GM21528 (cell line): ENCODE results near the gene SMPX.

ENCODE experiments used
- ATAC-seq: cut with Tn5 transposase; IDR thresholded peaks from one replicate; pipeline ENCODE4 v1.9.1; 2021; ENCODE audit warnings: mild to moderate bottlenecking, moderate library complexity; ENCODE audit not compliant: unreplicated experiment, low FRiP score

SMPX gene

GRCh38 chrX:21744721-21745120 lies 13.2 kb downstream of the SMPX start:
- no peak for ATAC-seq

DNA sequence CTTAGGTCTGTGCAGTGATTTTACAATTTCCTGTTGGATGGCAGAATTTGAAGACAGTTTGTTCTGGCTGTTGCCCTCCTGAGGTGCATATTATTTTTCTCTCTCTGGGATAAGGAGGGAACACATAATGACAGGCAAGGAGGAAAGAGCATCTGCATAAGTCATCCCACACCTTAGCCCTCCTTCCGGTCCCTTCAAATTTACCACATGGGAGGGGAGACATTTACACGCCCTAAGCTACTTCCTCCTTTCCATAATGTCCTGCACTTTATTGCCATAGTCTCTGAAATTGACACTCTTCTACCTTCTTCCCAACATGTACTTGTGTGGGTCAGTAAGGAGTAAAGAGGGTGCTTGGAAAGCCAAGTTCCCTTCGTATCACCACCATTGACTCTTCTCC lies 13.9 kb downstream of the SMPX start:
- no peak for ATAC-seq

DNA sequence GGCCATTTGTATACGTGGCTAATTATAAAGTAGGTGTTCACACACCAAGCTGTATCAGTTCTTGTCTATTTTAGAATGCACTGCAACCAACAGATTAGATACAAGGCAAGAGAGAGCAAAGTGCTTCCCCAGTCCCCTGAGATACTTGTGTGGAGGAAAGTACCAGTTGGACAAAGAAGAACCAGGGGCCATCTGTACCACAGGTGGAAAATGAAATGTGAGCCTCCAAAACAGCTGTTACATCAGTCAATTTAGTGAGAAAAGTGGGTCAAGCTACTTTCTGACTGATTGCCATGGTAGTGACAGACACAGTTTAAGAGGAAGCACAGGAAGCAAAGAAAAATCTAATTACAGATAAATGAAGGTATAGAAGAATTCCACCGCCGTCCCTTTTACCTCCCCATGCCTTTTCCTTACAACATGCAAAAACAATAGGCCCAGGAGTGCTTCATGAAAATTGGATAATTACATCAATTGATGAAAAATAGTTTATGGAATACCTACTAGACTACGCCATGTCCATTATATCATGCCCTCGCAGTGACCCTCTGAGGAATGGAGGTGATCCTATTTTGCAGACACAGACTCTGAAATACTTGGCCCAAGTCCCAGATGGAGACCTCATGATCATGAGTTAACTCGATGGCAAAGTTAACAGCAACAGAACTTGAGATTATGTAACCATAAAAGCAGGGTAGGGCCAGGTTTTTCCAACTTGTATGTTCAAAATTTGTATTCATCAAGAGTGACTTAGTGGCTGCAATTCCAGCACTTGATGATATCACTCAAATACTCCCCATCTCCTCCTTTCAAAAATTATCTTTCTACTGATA lies 15.8 kb downstream of the SMPX start:
- ATAC-seq = no peak

DNA sequence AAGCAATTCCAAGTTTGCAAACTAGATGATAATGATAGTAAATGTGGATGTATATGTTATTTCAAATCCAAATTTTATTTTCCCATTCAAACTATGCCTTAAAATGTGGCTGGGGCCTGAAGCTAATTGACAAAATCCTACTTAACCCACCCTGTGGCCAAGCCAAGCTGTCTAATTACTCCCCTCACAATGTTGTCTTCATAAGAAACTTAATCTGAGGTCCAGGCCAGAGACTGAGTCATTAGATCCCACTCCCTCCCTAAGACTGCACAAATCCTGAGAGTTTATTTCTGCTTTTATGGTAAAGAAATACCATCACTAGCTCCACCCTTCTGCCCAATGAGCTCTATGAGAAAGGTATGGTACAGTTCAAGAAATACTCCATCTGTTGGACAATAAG lies 16.6 kb downstream of the SMPX start:
- ATAC-seq = no peak

DNA sequence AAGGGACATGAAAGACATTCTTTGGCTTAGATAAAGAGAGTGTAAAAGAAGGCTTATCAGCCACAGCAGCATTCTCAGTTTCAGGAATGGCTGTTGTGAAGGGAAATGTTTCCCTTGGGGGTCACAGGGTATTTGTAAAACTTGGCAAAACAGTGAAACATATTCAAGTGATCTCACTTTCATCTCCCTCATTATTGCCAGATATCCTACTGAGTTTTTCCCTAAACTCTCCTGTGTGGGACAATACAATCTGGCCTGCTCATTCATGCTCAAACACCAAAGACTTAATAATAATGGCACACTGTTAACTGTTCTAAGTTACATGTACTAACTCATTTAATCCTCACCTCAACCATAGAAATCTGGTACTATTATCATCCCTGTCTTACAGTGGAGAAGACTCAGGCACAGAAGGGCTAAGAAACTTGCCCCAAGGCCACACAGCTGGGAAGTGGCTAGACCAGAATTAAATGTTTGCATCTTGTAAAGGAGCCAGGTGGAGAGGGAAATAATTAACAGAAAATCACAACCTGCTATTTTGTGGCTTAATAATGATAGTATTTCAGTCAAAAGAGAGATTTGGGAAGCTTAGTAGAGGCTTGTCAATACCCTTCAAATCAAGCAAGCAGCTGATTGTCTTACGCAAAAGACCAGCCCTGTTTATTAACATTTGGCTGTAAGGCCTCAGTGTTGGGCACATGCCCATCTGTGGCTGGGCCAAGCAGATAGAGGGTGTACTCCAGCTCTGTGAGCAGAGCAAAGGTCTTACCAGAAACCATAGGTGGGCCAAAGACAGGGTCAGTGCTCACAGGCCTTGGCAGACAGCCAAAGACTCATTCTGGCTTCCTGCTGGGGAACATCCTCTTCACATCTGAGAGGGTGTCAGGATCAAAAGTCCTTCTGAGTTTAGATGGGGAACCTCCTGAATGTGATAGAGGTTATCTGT lies 17.3 kb downstream of the SMPX start:
- ATAC-seq = no peak

DNA sequence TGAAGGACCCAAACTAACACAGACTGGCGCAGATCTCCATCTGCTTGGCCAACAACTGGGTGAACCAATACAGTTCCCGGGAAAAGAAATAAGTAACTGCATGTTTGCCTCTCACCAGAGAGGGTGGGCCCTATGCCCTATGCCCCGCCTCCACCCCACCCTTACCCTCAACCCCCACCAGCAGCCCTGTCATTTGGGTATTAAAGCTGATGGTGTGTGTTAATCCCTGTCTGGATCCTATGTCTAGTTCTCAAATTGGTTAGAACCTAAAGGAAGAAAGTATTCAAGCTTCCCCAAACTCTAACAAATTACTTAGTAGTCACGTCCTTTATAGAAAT lies 19.0 kb downstream of the SMPX start:
- ATAC-seq = no peak

- no peak for ATAC-seq
Observed at GRCh38 chrX:21738210-21738949, 19.5 kb downstream of the SMPX start.

DNA sequence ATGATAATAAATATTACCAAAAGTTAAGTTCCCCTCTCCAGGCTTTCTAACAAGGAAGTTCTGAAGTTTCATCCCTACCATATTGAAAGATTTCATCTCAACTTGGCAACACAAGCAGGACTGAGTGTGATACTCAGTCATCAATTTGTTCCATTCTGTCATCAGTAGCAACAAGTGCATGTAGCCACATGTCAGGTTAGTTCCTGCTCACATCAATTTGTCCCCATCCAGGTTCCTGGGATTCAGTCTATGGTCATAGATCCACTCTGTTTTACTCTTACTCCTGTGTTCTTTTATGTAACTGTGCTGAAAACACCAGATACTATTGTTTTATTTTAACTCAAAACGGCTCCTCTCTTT lies 22.2 kb downstream of the SMPX start:
- ATAC-seq = no peak

- ATAC-seq = no peak
Observed at GRCh38 chrX:21735038-21735767, 22.7 kb downstream of the SMPX start.

- no peak for ATAC-seq
Observed at GRCh38 chrX:21734175-21734574, 23.7 kb downstream of the SMPX start.

DNA sequence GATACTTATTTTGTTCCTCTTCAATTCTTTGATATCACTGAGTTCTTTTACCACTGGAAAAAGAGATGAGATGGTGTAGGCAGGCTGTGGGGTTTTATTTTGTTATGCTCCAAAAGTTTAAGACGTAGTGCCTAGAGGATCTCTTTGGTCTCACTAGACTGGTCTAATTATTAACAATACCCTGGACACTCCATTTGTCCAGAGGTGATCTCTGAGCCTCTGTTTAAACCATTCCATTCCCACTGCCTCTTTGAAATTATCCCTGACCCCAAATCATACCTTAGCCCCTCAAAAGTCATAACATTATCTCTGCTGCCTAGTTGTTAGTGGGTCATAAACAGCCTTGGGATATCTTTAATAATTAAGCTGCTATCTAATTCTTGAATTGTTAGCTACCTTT lies 24.2 kb downstream of the SMPX start:
- ATAC-seq = no peak

GRCh38 chrX:21730026-21730425 lies 27.9 kb downstream of the SMPX start:
- ATAC-seq = no peak

- ATAC-seq = no peak
Observed at GRCh38 chrX:21728276-21728968, 29.5 kb downstream of the SMPX start.

DNA sequence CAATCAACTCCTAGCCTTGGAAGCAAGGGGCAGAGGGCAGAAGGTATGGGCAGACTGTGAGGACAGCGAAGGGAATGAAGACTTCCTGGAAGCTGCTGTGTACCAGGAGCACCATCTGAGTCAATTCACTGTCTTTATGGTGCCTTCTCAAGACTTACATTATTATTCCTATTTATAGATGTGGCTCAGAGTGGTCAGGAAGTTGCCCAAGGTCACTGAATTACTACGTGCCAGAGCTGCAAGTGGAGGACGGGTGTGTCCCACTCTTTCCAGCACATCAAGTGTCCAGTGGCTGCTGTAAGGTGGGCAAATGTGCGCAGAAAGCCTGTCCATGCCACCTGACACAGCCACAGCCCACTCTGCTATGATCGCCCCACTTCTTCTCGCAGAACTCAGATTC lies 32.0 kb downstream of the SMPX start:
- ATAC-seq = no peak

DNA sequence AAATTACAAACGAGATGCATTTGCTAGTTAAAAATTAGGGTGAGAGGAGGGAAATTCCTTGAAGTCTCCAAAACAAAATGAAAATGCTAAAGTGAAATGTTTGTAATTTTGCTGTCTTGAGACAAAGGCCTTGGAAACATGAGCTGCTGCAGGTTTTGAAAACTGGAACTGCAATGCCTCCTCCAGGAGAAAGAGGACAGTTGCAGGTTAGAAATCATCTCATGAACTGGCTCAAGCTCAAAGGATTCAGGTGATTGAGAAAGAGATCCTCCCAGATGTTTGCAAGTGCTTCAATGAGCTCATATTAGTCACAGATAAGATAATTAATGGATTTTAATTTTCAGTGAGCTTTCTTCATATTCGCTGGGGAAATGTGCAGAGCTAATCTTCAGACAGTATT lies 32.4 kb downstream of the SMPX start:
- ATAC-seq = no peak

GRCh38 chrX:21723814-21724213 lies 34.1 kb downstream of the SMPX start:
- no peak for ATAC-seq

DNA sequence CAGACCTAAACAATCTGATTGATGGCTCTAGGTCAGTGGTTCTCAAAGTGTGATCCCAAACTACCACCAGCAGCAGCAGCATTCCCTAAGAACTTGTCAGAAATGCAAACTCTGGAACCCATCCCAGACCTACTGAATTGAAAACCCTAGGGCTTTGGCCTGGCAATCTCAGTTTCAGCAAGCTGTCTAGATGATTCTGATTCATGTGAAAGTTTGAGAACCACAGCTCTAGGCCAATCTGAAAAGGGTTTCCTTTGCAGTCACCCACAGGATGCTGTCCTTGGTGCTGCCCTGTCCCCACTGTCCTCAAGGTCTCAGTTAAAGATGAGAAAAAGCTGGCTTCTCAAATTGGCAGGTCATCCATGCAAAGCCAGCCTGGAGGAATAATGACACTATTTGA lies 34.8 kb downstream of the SMPX start:
- no peak for ATAC-seq

DNA sequence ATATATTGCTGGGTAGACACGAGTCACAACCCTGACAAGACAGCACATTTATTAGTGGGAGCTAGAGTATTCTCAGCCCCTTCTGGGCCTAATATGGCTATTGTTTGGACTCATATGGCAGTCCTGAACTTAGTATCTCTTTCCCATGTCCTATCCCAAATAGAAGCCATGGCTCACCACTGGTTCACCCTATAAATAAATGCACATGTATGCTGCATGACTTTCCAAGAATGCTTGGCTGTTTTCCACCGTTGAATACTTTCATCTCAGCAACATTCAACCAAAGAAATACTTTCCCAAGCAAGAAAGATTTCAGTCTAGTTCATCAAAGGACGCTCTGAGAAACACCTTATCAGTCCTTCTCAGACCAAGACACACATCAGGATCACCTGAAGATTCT lies 36.7 kb downstream of the SMPX start:
- ATAC-seq = no peak

- ATAC-seq = no peak
Observed at GRCh38 chrX:21718575-21718974, 39.3 kb downstream of the SMPX start.

GRCh38 chrX:21717802-21718201 lies 40.1 kb downstream of the SMPX start:
- ATAC-seq = no peak
